ENCODE measurements around the gene PCNT. TPM values are rescaled to one million over a fixed set of nuclear protein-coding genes. Genes with fewer than 3 reads are reported as not detected.

Gene PCNT
- total RNA-seq, 1 experiment from 2014 or later: 41.0 TPM

DNA sequence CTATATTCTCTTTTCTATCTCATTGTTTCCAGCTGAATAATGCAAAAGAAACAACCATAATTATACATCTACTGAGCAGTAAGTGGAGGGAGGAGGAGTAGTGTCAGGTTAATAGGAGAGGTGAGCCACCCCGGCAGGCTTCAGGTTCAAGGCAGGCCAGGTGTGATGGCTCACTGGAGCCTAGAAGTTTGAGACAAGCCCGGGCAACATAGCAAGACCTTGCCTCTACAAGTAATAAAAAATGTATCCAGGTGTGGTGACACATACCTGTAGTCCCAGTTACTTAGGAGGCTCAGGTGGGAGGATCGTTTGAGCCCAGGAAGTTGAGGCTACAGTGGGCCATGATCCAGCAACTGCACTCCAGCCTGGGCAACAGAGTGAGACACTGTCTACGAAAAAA lies 132.8 kb downstream of the PCNT start (continued):
- TF ChIP-seq, protein P1, sequence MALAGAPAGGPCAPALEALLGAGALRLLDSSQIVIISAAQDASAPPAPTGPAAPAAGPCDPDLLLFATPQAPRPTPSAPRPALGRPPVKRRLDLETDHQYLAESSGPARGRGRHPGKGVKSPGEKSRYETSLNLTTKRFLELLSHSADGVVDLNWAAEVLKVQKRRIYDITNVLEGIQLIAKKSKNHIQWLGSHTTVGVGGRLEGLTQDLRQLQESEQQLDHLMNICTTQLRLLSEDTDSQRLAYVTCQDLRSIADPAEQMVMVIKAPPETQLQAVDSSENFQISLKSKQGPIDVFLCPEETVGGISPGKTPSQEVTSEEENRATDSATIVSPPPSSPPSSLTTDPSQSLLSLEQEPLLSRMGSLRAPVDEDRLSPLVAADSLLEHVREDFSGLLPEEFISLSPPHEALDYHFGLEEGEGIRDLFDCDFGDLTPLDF (CRISPR knock-in tag; IDR thresholded peaks at IDR 0.05): no peak

GRCh38 chr21:46457801-46458314 lies 133.9 kb downstream of the PCNT start:
- no peak for TF ChIP-seq GTF2I (CRISPR knock-in tag; conservative IDR thresholded peaks at IDR 0.05)
- TF ChIP-seq, protein P2, sequence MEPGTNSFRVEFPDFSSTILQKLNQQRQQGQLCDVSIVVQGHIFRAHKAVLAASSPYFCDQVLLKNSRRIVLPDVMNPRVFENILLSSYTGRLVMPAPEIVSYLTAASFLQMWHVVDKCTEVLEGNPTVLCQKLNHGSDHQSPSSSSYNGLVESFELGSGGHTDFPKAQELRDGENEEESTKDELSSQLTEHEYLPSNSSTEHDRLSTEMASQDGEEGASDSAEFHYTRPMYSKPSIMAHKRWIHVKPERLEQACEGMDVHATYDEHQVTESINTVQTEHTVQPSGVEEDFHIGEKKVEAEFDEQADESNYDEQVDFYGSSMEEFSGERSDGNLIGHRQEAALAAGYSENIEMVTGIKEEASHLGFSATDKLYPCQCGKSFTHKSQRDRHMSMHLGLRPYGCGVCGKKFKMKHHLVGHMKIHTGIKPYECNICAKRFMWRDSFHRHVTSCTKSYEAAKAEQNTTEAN (CRISPR knock-in tag; IDR thresholded peaks at IDR 0.05): 0 out of 2 replicates have a peak, but pooled peaks have one; percentile 14
- DNase-seq (ENCODE audit: low spot score) (no peak), ATAC-seq (peak; percentile 3; the same call in 1 of the 2 replicates)
- H3K27me3 Mint-ChIP-seq (ENCODE audit: low read depth): no peaks in the 10 kb centered on the region
- peaks cover 18% of the 10 kb centered on the region for H3K4me1 Mint-ChIP-seq
- POLR2A ChIA-PET: interaction anchor here (1.6 kb wide), 1 partner anchor 10 kb away, joined by 4 read pairs; no protein-coding TSS in a partner anchor
- peak overlapping the region; percentile 94 for H3K27ac Mint-ChIP-seq
- peaks cover 19% of the 10 kb centered on the region for H3K36me3 Mint-ChIP-seq
- no peaks in the 10 kb centered on the region for H3K9me3 Mint-ChIP-seq
- CTCF ChIA-PET: interaction anchor here (0.5 to 1.1 kb wide), 3 partner anchors 183 to 361 kb away, joined by 3 to 5 read pairs (median 4); no protein-coding TSS in a partner anchor
- peak overlapping the region; percentile 93 for H3K4me3 Mint-ChIP-seq

GRCh38 chr21:46458315-46459023 lies 134.5 kb downstream of the PCNT start, which contains the start of gene DIP2A:
Gene DIP2A, plus strand, starts transcription at chr21:46458891. Its CDS starts 241 bp downstream, at chr21:46459132.
- H3K4me1 Mint-ChIP-seq: peaks cover 18% of the 10 kb centered on the region
- no peaks in the 10 kb centered on the region for H3K27me3 Mint-ChIP-seq (ENCODE audit: low read depth)
- H3K27ac Mint-ChIP-seq: peak within 1 kb of the TSS; percentile 94
- ATAC-seq (peak; percentile 96), DNase-seq (ENCODE audit: low spot score) (peak; percentile 96)
- CTCF ChIA-PET: interaction anchor here (1.0 to 1.3 kb wide), 3 partner anchors 35 to 208 kb away, joined by 3 to 5 read pairs (median 4); no protein-coding TSS in a partner anchor
- POLR2A ChIA-PET: interaction anchor here (0.5 to 1.6 kb wide), 3 partner anchors 10 to 177 kb away, joined by 3 to 5 read pairs (median 4); partner anchors contain the start of gene PRMT2
- no peaks in the 10 kb centered on the region for H3K9me3 Mint-ChIP-seq
- peak within 1 kb of the TSS; percentile 93 for H3K4me3 Mint-ChIP-seq
- peaks cover 19% of the 10 kb centered on the region for H3K36me3 Mint-ChIP-seq
- TF ChIP-seq ZBTB21 (CRISPR knock-in tag; IDR thresholded peaks at IDR 0.05; ENCODE audit: borderline replicate concordance) (no peak), CREB1 (CRISPR knock-in tag; IDR thresholded peaks at IDR 0.05) (peak; percentile 23; the same call in 1 of the 2 replicates), GABPB1 (CRISPR knock-in tag; IDR thresholded peaks at IDR 0.05) (no peak), ZNF512 (CRISPR knock-in tag; IDR thresholded peaks at IDR 0.05; ENCODE audit: borderline replicate concordance) (no peak), NFYB (CRISPR knock-in tag; conservative IDR thresholded peaks at IDR 0.05; ENCODE audit: low read depth) (peak; percentile 85), GRHL2 (CRISPR knock-in tag; IDR thresholded peaks at IDR 0.05; ENCODE audit: insufficient replicate concordance, severe bottlenecking) (no peak), ZNF263 (CRISPR knock-in tag; IDR thresholded peaks at IDR 0.05; ENCODE audit: low read depth) (peak; percentile 28; the same call in 1 of the 2 replicates), ATF6 (CRISPR knock-in tag; IDR thresholded peaks at IDR 0.05) (no peak), NR3C1 (CRISPR knock-in tag; conservative IDR thresholded peaks at IDR 0.05; ENCODE audit: low read depth) (no peak), ATF2 (CRISPR knock-in tag; IDR thresholded peaks at IDR 0.05; ENCODE audit: borderline replicate concordance, low read depth) (no peak), NFATC4 (CRISPR knock-in tag; IDR thresholded peaks at IDR 0.05) (no peak)
- TF ChIP-seq, protein P3, sequence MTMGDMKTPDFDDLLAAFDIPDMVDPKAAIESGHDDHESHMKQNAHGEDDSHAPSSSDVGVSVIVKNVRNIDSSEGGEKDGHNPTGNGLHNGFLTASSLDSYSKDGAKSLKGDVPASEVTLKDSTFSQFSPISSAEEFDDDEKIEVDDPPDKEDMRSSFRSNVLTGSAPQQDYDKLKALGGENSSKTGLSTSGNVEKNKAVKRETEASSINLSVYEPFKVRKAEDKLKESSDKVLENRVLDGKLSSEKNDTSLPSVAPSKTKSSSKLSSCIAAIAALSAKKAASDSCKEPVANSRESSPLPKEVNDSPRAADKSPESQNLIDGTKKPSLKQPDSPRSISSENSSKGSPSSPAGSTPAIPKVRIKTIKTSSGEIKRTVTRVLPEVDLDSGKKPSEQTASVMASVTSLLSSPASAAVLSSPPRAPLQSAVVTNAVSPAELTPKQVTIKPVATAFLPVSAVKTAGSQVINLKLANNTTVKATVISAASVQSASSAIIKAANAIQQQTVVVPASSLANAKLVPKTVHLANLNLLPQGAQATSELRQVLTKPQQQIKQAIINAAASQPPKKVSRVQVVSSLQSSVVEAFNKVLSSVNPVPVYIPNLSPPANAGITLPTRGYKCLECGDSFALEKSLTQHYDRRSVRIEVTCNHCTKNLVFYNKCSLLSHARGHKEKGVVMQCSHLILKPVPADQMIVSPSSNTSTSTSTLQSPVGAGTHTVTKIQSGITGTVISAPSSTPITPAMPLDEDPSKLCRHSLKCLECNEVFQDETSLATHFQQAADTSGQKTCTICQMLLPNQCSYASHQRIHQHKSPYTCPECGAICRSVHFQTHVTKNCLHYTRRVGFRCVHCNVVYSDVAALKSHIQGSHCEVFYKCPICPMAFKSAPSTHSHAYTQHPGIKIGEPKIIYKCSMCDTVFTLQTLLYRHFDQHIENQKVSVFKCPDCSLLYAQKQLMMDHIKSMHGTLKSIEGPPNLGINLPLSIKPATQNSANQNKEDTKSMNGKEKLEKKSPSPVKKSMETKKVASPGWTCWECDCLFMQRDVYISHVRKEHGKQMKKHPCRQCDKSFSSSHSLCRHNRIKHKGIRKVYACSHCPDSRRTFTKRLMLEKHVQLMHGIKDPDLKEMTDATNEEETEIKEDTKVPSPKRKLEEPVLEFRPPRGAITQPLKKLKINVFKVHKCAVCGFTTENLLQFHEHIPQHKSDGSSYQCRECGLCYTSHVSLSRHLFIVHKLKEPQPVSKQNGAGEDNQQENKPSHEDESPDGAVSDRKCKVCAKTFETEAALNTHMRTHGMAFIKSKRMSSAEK (CRISPR knock-in tag; IDR thresholded peaks at IDR 0.05; ENCODE audit: borderline replicate concordance): no peak
- TF ChIP-seq, protein P1 (CRISPR knock-in tag; IDR thresholded peaks at IDR 0.05): peak; percentile 41; the same call in 1 of the 2 replicates
